Activated CD4-positive, alpha-beta memory T cell treated with anti-CD3 and anti-CD28 coated beads, Interleukin-2, amount 10 ng/mL, durations not matched to agents 7 days and 5 days (primary cell): ENCODE measurements around the gene MCM9. TPM values are rescaled to one million over a fixed set of nuclear protein-coding genes. Genes with fewer than 3 reads are reported as not detected.
A peak's percentile ranks its signal among the peaks of the same experiment; 100 is the strongest.

Source experiments
- CTCF ChIA-PET: fragments of 350-600 bp; sonication (Branson Sonifier 250); formaldehyde crosslinking; loops from one replicate; lab custom pipeline; 2021; ENCODE audit warnings: antibody characterized with exemption, inconsistent platforms; lab: Charles Lee
- POLR2A ChIA-PET: fragments of 350-600 bp; sonication (Branson Sonifier 250); formaldehyde crosslinking; loops from one replicate; lab custom pipeline; 2021; ENCODE audit warnings: antibody characterized with exemption; lab: Charles Lee
- DNase-seq: peaks from one replicate; pipeline ENCODE4 v3.0.0-alpha.2; 2020
- H3K27ac Mint-ChIP-seq: one replicate; pipeline ENCODE4 v1.8.0; 2021; ENCODE audit warnings: mild to moderate bottlenecking, mixed read lengths
- H3K27me3 Mint-ChIP-seq: one replicate; pipeline ENCODE4 v1.8.0; 2021; ENCODE audit warnings: mixed read lengths
- H3K36me3 Mint-ChIP-seq: one replicate; pipeline ENCODE4 v1.8.0; 2021; ENCODE audit warnings: low read depth, mixed read lengths
- H3K4me1 Mint-ChIP-seq: one replicate; pipeline ENCODE4 v1.8.0; 2021; ENCODE audit warnings: mixed read lengths
- H3K4me3 Mint-ChIP-seq: one replicate; pipeline ENCODE4 v1.8.0; 2021; ENCODE audit warnings: mild to moderate bottlenecking, mixed read lengths
- H3K9me3 Mint-ChIP-seq: one replicate; pipeline ENCODE4 v1.8.0; 2021; ENCODE audit warnings: mixed read lengths
- total RNA-seq, 2 experiments: library from RNA; stranded (reverse); gene quantifications; one replicate each; pipeline ENCODE4 v1.2.3, GENCODE V29; 2021

The MCM9 gene
- total RNA-seq, 2 experiments from 2014 or later, result 14.8 to 15.7 TPM

DNA sequence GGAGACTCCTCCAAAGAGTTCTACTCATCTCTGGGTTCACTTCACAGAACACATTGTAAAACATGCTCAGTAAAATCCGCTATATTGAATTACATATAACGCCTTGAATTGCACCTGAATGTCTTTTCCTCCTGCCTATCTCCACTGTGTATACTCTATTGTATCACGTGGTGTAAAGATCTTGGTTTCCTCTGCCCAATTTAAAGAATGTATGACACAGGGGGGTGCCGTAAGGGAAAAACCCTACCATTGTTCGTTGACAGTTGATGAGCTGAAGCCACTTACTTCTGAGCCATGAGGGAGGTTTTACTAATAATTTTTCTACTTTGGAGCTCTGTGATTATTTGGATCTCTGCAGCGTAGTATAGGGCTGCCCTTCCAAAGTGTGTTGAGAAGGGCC is 35.0 kb downstream of the MCM9 start:
- no peaks in the 10 kb centered on the region for H3K27me3 Mint-ChIP-seq
- no peak for DNase-seq
- CTCF ChIA-PET, result interaction anchor here (0.5 kb wide), 1 partner anchor 28 kb away, joined by 3 read pairs; no protein-coding TSS in a partner anchor
- peaks cover 69% of the 10 kb centered on the region for H3K4me1 Mint-ChIP-seq
- H3K9me3 Mint-ChIP-seq, result no peaks in the 10 kb centered on the region
- H3K36me3 Mint-ChIP-seq, result peaks cover 69% of the 10 kb centered on the region
- POLR2A ChIA-PET, result no interaction called here
- H3K4me3 Mint-ChIP-seq, result no peak overlapping the region
- no peak overlapping the region for H3K27ac Mint-ChIP-seq

GRCh38 chr6:118897386-118897785 is 37.6 kb downstream of the MCM9 start:
- Mint-ChIP-seq H3K36me3 (peaks cover 46% of the 10 kb centered on the region), H3K9me3 (no peaks in the 10 kb centered on the region), H3K27me3 (no peaks in the 10 kb centered on the region), H3K4me3 (no peak overlapping the region), H3K4me1 (peaks cover 52% of the 10 kb centered on the region), H3K27ac (no peak overlapping the region)
- POLR2A ChIA-PET, result interaction anchor here (0.6 to 9.7 kb wide), 12 partner anchors 11 to 1447 kb away, joined by 3 to 146 read pairs (median 6); partner anchors contain the start of genes CEP85L, FAM184A and MCM9
- CTCF ChIA-PET, result interaction anchor here (0.8 to 5.7 kb wide), 19 partner anchors 8 to 332 kb away, joined by 3 to 35 read pairs (median 4); partner anchors contain the start of gene MCM9
- DNase-seq, result no peak

- CTCF ChIA-PET, result interaction anchor here (0.7 to 5.7 kb wide), 23 partner anchors 8 to 417 kb away, joined by 3 to 35 read pairs (median 5); partner anchors contain the start of genes FAM184A and MCM9
- no peak for DNase-seq
- H3K36me3 Mint-ChIP-seq, result peaks cover 39% of the 10 kb centered on the region
- peaks cover 55% of the 10 kb centered on the region for H3K4me1 Mint-ChIP-seq
- H3K4me3 Mint-ChIP-seq, result peak overlapping the region; percentile 78
- POLR2A ChIA-PET, result interaction anchor here (0.6 to 9.7 kb wide), 22 partner anchors 10 to 1294 kb away, joined by 3 to 146 read pairs (median 5); partner anchors contain the start of genes CEP85L, FAM184A, GOPC and MCM9
- H3K27ac Mint-ChIP-seq, result peak overlapping the region; percentile 89
- no peaks in the 10 kb centered on the region for H3K9me3 Mint-ChIP-seq
- no peaks in the 10 kb centered on the region for H3K27me3 Mint-ChIP-seq
Measured at GRCh38 chr6:118896339-118897136, 38.4 kb downstream of the MCM9 start.

GRCh38 chr6:118895859-118896258 is 39.1 kb downstream of the MCM9 start:
- H3K36me3 Mint-ChIP-seq, result peaks cover 33% of the 10 kb centered on the region
- H3K27me3 Mint-ChIP-seq, result no peaks in the 10 kb centered on the region
- peaks cover 55% of the 10 kb centered on the region for H3K4me1 Mint-ChIP-seq
- POLR2A ChIA-PET, result interaction anchor here (0.6 to 9.7 kb wide), 22 partner anchors 12 to 1293 kb away, joined by 3 to 146 read pairs (median 6); partner anchors contain the start of genes CEP85L, FAM184A, GOPC and MCM9
- H3K9me3 Mint-ChIP-seq, result no peaks in the 10 kb centered on the region
- CTCF ChIA-PET, result interaction anchor here (0.9 to 5.7 kb wide), 15 partner anchors 9 to 418 kb away, joined by 3 to 35 read pairs (median 5); partner anchors contain the start of gene FAM184A
- H3K4me3 Mint-ChIP-seq, result peak overlapping the region; percentile 78
- no peak for DNase-seq
- H3K27ac Mint-ChIP-seq, result peak overlapping the region; percentile 89

DNA sequence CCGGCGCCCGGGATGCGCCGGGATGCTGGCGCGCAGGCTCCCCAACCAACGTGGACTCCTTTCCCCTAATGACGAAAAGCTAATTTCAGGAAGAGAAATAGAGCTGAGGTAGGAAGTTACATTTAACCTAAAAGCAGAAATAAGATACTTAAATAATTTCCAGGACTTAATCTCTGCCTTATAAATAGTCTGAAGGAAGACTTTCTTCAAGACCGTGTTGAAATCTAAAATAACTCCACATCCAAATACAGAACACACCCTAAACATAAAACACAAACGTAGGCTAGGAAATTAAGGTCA is 39.7 kb downstream of the MCM9 start:
- H3K27ac Mint-ChIP-seq, result peak overlapping the region; percentile 90
- H3K9me3 Mint-ChIP-seq, result no peaks in the 10 kb centered on the region
- peaks cover 53% of the 10 kb centered on the region for H3K4me1 Mint-ChIP-seq
- ChIA-PET CTCF (interaction anchor here (0.6 to 5.7 kb wide), 13 partner anchors 9 to 419 kb away, joined by 3 to 35 read pairs (median 7); partner anchors contain the start of genes CEP85L and FAM184A), POLR2A (interaction anchor here (1.0 to 9.7 kb wide), 23 partner anchors 10 to 1347 kb away, joined by 3 to 146 read pairs (median 6); partner anchors contain the start of genes CEP85L, FAM184A and MCM9)
- H3K36me3 Mint-ChIP-seq, result peaks cover 27% of the 10 kb centered on the region
- peak overlapping the region; percentile 79 for H3K4me3 Mint-ChIP-seq
- H3K27me3 Mint-ChIP-seq, result no peaks in the 10 kb centered on the region
- no peak for DNase-seq

- POLR2A ChIA-PET, result interaction anchor here (1.0 to 9.7 kb wide), 29 partner anchors 9 to 1346 kb away, joined by 3 to 146 read pairs (median 5); partner anchors contain the start of genes CEP85L, FAM184A and MCM9
Measured at GRCh38 chr6:118894425-118895260, 40.3 kb downstream of the MCM9 start.

DNA sequence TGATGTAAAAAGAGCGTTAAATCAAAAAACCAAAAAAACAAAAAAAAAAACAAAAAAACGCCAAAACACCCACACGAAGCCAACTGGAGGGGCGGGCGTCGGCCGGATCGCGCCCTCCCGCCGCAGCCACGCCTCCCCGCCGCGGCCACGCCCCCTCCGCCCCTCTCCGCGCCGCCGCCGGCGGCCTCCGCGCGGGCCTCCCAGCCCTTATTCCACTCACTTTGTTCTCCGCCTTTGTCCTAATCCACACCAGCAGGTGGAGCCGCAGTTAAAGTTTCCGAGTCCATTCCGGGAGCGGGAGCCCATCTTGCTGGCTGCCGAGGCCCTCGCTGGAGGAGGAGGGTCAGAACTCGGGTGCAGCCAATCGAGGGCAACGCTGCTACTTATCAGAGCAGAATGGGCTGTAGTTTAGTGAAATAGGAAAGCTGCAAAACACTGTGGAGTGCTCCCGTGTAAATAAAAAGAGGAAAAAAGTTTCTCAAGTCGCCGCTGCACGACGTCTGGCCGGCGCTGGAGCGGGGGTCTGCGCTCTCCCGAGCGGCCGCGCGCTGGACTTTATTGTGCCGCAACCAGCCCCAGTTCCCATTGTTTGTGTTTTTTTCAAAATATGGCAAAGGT is 41.0 kb downstream of the MCM9 start, which contains the start of gene ASF1A:
TSS of gene ASF1A (plus strand) at position 346 of the 618 bp plus-strand sequence. CDS start at position 608, 262 bp downstream.
- H3K27ac Mint-ChIP-seq, result peak within 1 kb of the TSS; percentile 95
- H3K4me3 Mint-ChIP-seq, result peak within 1 kb of the TSS; percentile 79
- DNase-seq, result peak; percentile 97
- H3K9me3 Mint-ChIP-seq, result no peaks in the 10 kb centered on the region
- peaks cover 17% of the 10 kb centered on the region for H3K36me3 Mint-ChIP-seq
- ChIA-PET CTCF (interaction anchor here (1.0 to 5.7 kb wide), 7 partner anchors 41 to 184 kb away, joined by 4 to 35 read pairs (median 11); partner anchors contain the start of gene MCM9), POLR2A (interaction anchor here (0.6 to 9.7 kb wide), 32 partner anchors 8 to 1345 kb away, joined by 3 to 146 read pairs (median 6); partner anchors contain the start of genes CEP85L, FAM184A and MCM9)
- no peaks in the 10 kb centered on the region for H3K27me3 Mint-ChIP-seq
- H3K4me1 Mint-ChIP-seq, result peaks cover 51% of the 10 kb centered on the region

More at GRCh38 chr6:118894425-118895260, 40.3 kb downstream of the MCM9 start:
- Mint-ChIP-seq H3K27me3 (no peaks in the 10 kb centered on the region), H3K9me3 (no peaks in the 10 kb centered on the region), H3K27ac (peak overlapping the region; percentile 95), H3K4me1 (peaks cover 51% of the 10 kb centered on the region), H3K36me3 (peaks cover 23% of the 10 kb centered on the region), H3K4me3 (peak overlapping the region; percentile 79)
- DNase-seq, result peak; percentile 73
- CTCF ChIA-PET, result interaction anchor here (0.6 to 5.7 kb wide), 13 partner anchors 10 to 419 kb away, joined by 3 to 35 read pairs (median 6); partner anchors contain the start of genes CEP85L, FAM184A and MCM9

DNA sequence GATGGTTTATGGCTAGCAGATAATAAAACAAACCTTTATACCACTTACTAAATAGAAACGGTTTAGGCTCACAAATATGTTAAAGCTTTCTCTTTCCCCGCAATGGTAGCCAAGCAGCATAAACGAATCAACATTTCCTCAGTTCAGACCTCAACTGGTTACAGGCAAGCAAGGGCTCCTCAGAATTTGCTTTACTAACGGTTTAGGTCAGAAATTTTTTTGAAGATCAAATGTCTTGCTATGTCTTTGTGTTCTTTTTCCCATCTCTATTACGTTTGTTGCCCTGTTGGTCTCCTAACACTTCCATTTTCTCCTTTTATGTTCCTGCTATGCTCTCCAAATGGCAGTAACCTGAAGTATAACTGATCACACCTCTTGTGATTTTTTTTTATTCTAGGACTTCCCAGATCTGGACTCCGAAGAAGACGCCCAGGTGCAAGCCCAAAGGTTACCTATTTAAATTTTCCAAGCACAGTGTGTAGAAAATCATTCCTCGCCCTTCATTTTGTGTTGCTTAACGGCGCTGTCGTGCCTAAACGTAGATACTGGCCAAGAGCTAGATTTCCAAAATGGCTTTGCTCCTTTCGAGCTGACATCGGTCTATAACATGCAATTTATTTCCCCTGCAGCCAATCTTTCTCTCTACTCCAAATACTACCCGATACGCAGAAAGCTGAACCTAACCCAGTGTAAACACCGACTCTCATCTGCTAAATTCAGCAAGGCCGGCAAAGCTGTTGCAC is 41.7 kb downstream of the MCM9 start:
- ChIA-PET CTCF (interaction anchor here (1.0 to 5.7 kb wide), 5 partner anchors 42 to 184 kb away, joined by 4 to 35 read pairs (median 6); partner anchors contain the start of gene MCM9), POLR2A (interaction anchor here (0.6 to 9.7 kb wide), 29 partner anchors 9 to 1345 kb away, joined by 3 to 146 read pairs (median 6); partner anchors contain the start of genes CEP85L, FAM184A and MCM9)
- Mint-ChIP-seq H3K4me3 (peak overlapping the region; percentile 79), H3K36me3 (peaks cover 12% of the 10 kb centered on the region), H3K27me3 (no peaks in the 10 kb centered on the region), H3K4me1 (peaks cover 48% of the 10 kb centered on the region), H3K27ac (peak overlapping the region; percentile 95), H3K9me3 (no peaks in the 10 kb centered on the region)
- DNase-seq, result peak; percentile 63

DNA sequence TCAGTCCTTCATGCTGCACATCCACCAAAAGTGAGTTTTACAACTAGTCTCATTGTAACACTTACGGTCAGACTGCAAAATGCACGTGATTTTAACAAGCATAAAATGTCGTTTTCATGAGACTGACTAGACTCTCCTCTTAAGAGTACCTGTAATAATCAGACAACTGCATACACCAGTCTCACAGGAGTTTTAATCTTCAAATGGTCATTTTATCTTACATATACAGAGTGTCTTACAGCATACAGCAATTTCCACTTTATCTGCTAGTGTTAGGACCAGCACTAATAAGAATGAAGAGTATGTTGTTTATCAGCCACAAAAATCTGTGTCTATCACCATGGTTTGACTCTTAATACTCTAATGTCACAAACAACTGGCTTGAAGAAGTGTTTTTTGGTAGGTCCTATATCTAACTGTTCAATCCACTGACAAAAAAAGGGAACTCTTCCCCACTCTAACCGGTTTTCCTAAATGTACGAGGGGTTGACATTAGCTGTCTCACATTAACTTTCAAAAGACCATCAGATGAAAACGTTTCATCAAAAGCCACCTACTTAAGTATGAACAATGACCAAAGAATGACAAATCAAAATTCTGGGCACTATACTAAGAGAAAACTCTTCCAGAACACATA is 42.5 kb downstream of the MCM9 start:
- Mint-ChIP-seq H3K36me3 (peaks cover 11% of the 10 kb centered on the region), H3K4me1 (peaks cover 46% of the 10 kb centered on the region), H3K9me3 (no peaks in the 10 kb centered on the region), H3K27ac (peak overlapping the region; percentile 95), H3K27me3 (no peaks in the 10 kb centered on the region), H3K4me3 (peak overlapping the region; percentile 79)
- ChIA-PET POLR2A (interaction anchor here (1.0 to 9.7 kb wide), 19 partner anchors 9 to 422 kb away, joined by 3 to 146 read pairs (median 13); partner anchors contain the start of genes FAM184A and MCM9), CTCF (interaction anchor here (1.4 to 5.7 kb wide), 6 partner anchors 11 to 185 kb away, joined by 3 to 35 read pairs (median 6); no protein-coding TSS in a partner anchor)
- no peak for DNase-seq

DNA sequence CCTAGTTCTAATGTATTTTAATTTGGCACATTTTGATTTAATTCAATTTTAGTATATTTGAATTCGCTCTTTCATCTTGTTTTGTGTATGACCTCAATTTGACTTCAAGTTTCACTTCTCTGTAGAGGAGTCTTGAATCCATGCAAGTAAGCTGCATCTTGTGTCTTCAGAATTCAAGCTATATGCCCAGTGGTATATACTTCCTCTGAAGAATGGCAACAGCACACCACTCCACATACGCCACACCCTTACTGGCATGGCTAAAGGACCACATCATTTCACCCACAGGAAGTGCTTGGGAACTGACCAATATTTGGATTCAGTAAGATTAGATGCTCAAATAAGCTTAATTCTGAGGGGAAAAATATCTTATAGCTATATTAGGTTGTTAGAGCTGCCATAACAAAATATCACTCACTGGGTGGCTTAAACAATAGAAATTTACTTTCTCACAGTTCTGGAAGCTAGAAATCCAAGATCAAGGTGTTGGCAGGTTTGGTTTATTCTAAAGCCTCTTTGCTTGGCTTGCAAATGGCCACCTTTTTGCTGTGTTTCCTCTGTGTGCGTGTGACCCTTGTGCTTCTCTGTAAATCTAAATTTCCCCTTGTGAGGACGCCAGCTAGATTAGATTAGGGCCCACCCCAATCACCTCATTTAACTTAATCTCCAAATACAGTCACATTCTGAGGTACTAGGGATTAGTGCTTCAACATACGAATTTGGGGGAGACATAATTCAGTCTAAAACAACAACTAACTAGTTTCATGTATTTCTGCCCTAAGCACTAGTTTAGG is 43.8 kb downstream of the MCM9 start:
- no peaks in the 10 kb centered on the region for H3K27me3 Mint-ChIP-seq
- peaks cover 11% of the 10 kb centered on the region for H3K36me3 Mint-ChIP-seq
- H3K9me3 Mint-ChIP-seq, result no peaks in the 10 kb centered on the region
- peak overlapping the region; percentile 79 for H3K4me3 Mint-ChIP-seq
- ChIA-PET POLR2A (interaction anchor here (1.0 to 9.7 kb wide), 14 partner anchors 7 to 240 kb away, joined by 3 to 146 read pairs (median 11); partner anchors contain the start of genes CEP85L, FAM184A and MCM9), CTCF (interaction anchor here (0.9 to 1.6 kb wide), 5 partner anchors 10 to 187 kb away, joined by 3 to 5 read pairs (median 4); no protein-coding TSS in a partner anchor)
- peaks cover 52% of the 10 kb centered on the region for H3K4me1 Mint-ChIP-seq
- H3K27ac Mint-ChIP-seq, result peak overlapping the region; percentile 95
- DNase-seq, result no peak
